NCI-H226 (cell line): ENCODE results near the gene MMAA.
A peak's percentile ranks its signal among the peaks of the same experiment; 100 is the strongest.
"Not testable (repeated sequence)": the region's sequence is repeated elsewhere in the genome, so short reads cannot be mapped to it uniquely, and the experiment has no call there.

ENCODE experiments used
- DNase-seq: peaks from one replicate; pipeline ENCODE4 v3.0.0-alpha.2; 2015

The MMAA gene

GRCh38 chr4:145618932-145619638 lies at the start of gene MMAA:
TSS of gene MMAA (plus strand) at chr4:145619385. CDS start at chr4:145639140, 19,755 bp downstream.
- DNase-seq: peak; percentile 84

GRCh38 chr4:145574546-145574945 lies 44.6 kb upstream of the MMAA start:
- DNase-seq: not testable (repeated sequence)

GRCh38 chr4:145580906-145581305 lies 38.3 kb upstream of the MMAA start:
- no peak for DNase-seq

- peak; percentile 52 for DNase-seq
Measured at GRCh38 chr4:145583191-145584055, 35.8 kb upstream of the MMAA start.

GRCh38 chr4:145587088-145587754 lies 32.0 kb upstream of the MMAA start:
- no peak for DNase-seq

- not testable (repeated sequence) for DNase-seq
Measured at GRCh38 chr4:145589381-145589780, 29.8 kb upstream of the MMAA start.

- no peak for DNase-seq
Measured at GRCh38 chr4:145589916-145590702, 29.1 kb upstream of the MMAA start.

GRCh38 chr4:145602129-145602760 lies 16.9 kb upstream of the MMAA start:
- no peak for DNase-seq

GRCh38 chr4:145605941-145606340 lies 13.2 kb upstream of the MMAA start:
- no peak for DNase-seq

- DNase-seq: peak; percentile 43
Measured at GRCh38 chr4:145609481-145610427, 9.4 kb upstream of the MMAA start.

- DNase-seq: no peak
Measured at GRCh38 chr4:145613566-145614232, 5.5 kb upstream of the MMAA start.

GRCh38 chr4:145614233-145614610 lies 5.0 kb upstream of the MMAA start:
- DNase-seq: no peak

GRCh38 chr4:145618210-145618931 lies 814 bp upstream of the MMAA start:
- no peak for DNase-seq

GRCh38 chr4:145619639-145619996 lies 433 bp downstream of the MMAA start:
- DNase-seq: no peak

- DNase-seq: not testable (repeated sequence)
Measured at GRCh38 chr4:145622067-145622466, 2.9 kb downstream of the MMAA start.

GRCh38 chr4:145623831-145624230 lies 4.6 kb downstream of the MMAA start:
- DNase-seq: peak; percentile 13

GRCh38 chr4:145625677-145626622 lies 6.8 kb downstream of the MMAA start:
- DNase-seq: no peak

- no peak for DNase-seq
Measured at GRCh38 chr4:145626623-145626982, 7.4 kb downstream of the MMAA start.

- no peak for DNase-seq
Measured at GRCh38 chr4:145635117-145635516, 15.9 kb downstream of the MMAA start.
